Mucosa of stomach (tissue), 1 donor: ENCODE results near the gene BAX.
"Not testable (repeated sequence)": the region's sequence is repeated elsewhere in the genome, so short reads cannot be mapped to it uniquely, and the experiment has no call there.

ENCODE experiments used
- H3K27me3 ChIP-seq: one replicate; pipeline ENCODE4 v1.7.0; 2013; ENCODE audit warnings: mild to moderate bottlenecking, low read length; ENCODE audit not compliant: control insufficient read depth, insufficient read depth
- H3K36me3 ChIP-seq: one replicate; pipeline ENCODE4 v1.7.0; 2013; ENCODE audit warnings: low read length; ENCODE audit not compliant: control insufficient read depth, insufficient read depth
- H3K4me1 ChIP-seq: one replicate; pipeline ENCODE4 v1.7.0; 2013; ENCODE audit warnings: mild to moderate bottlenecking, low read length; ENCODE audit not compliant: control insufficient read depth, insufficient read depth
- H3K4me3 ChIP-seq: one replicate; pipeline ENCODE4 v1.7.0; 2013; ENCODE audit warnings: low read length
- H3K9ac ChIP-seq: one replicate; pipeline ENCODE4 v1.7.0; 2013; ENCODE audit warnings: mild to moderate bottlenecking, low read length, moderate library complexity
- H3K9me3 ChIP-seq: one replicate; pipeline ENCODE4 v1.7.0; 2013; ENCODE audit warnings: mild to moderate bottlenecking, low read length, moderate library complexity; ENCODE audit not compliant: control insufficient read depth
- donor health status: Pancreatic carcinoma.

Gene BAX

GRCh38 chr19:48920949-48921348 is 33.7 kb upstream of the BAX start:
- H3K4me1 ChIP-seq, result no peaks in the 10 kb centered on the region
- no peaks in the 10 kb centered on the region for H3K27me3 ChIP-seq
- no peak overlapping the region for H3K4me3 ChIP-seq
- peaks cover 11% of the 10 kb centered on the region for H3K36me3 ChIP-seq
- H3K9ac ChIP-seq, result no peak overlapping the region
- H3K9me3 ChIP-seq, result no peaks in the 10 kb centered on the region

GRCh38 chr19:48921721-48922500 is 32.8 kb upstream of the BAX start:
- Histone ChIP-seq H3K27me3 (no peaks in the 10 kb centered on the region), H3K9ac (no peak overlapping the region), H3K4me3 (no peak overlapping the region), H3K36me3 (peaks cover 11% of the 10 kb centered on the region), H3K4me1 (peaks cover 3% of the 10 kb centered on the region), H3K9me3 (no peaks in the 10 kb centered on the region)

GRCh38 chr19:48922548-48923490 is 31.9 kb upstream of the BAX start:
- H3K27me3 ChIP-seq, result no peaks in the 10 kb centered on the region
- peaks cover 11% of the 10 kb centered on the region for H3K36me3 ChIP-seq
- peaks cover 5% of the 10 kb centered on the region for H3K4me1 ChIP-seq
- no peak overlapping the region for H3K4me3 ChIP-seq
- H3K9me3 ChIP-seq, result no peaks in the 10 kb centered on the region
- H3K9ac ChIP-seq, result no peak overlapping the region

- Histone ChIP-seq H3K9ac (no peak overlapping the region), H3K4me3 (no peak overlapping the region), H3K36me3 (peaks cover 5% of the 10 kb centered on the region), H3K27me3 (no peaks in the 10 kb centered on the region), H3K4me1 (peaks cover 11% of the 10 kb centered on the region), H3K9me3 (no peaks in the 10 kb centered on the region)
Observed at GRCh38 chr19:48925240-48925843, 29.3 kb upstream of the BAX start.

- H3K27me3 ChIP-seq, H3K4me3 ChIP-seq, H3K9me3 ChIP-seq, H3K9ac ChIP-seq, H3K36me3 ChIP-seq: not testable (repeated sequence)
- H3K4me1 ChIP-seq, result peaks cover 11% of the 10 kb centered on the region
Observed at GRCh38 chr19:48925890-48926289, 28.8 kb upstream of the BAX start.

- Histone ChIP-seq H3K4me1 (peaks cover 11% of the 10 kb centered on the region), H3K9ac (no peak overlapping the region), H3K27me3 (no peaks in the 10 kb centered on the region), H3K36me3 (no peaks in the 10 kb centered on the region), H3K9me3 (no peaks in the 10 kb centered on the region), H3K4me3 (no peak overlapping the region)
Observed at GRCh38 chr19:48926909-48927308, 27.8 kb upstream of the BAX start.

- H3K4me1 ChIP-seq, result peaks cover 11% of the 10 kb centered on the region
- not testable (repeated sequence) for H3K9ac ChIP-seq, H3K27me3 ChIP-seq, H3K4me3 ChIP-seq, H3K36me3 ChIP-seq, H3K9me3 ChIP-seq
Observed at GRCh38 chr19:48927692-48928091, 27.0 kb upstream of the BAX start.

GRCh38 chr19:48928164-48929025 is 26.3 kb upstream of the BAX start:
- no peak overlapping the region for H3K9ac ChIP-seq
- H3K27me3 ChIP-seq, result no peaks in the 10 kb centered on the region
- peaks cover 16% of the 10 kb centered on the region for H3K4me1 ChIP-seq
- H3K4me3 ChIP-seq, result no peak overlapping the region
- no peaks in the 10 kb centered on the region for H3K9me3 ChIP-seq
- H3K36me3 ChIP-seq, result no peaks in the 10 kb centered on the region

- Histone ChIP-seq H3K27me3 (no peaks in the 10 kb centered on the region), H3K4me1 (peaks cover 7% of the 10 kb centered on the region), H3K36me3 (no peaks in the 10 kb centered on the region), H3K9me3 (no peaks in the 10 kb centered on the region), H3K9ac (peak within 1 kb of the TSS; percentile 53), H3K4me3 (peak within 1 kb of the TSS; percentile 56)
Observed at GRCh38 chr19:48933382-48933932, 21.2 kb upstream of the BAX start, which contains the start of gene DHDH. Gene DHDH (plus strand): TSS chr19:48933699. CDS start chr19:48933722, 23 bp downstream.

GRCh38 chr19:48934837-48935236 is 19.8 kb upstream of the BAX start:
- H3K9me3 ChIP-seq, result no peaks in the 10 kb centered on the region

GRCh38 chr19:48935864-48936263 is 18.8 kb upstream of the BAX start:
- Histone ChIP-seq H3K27me3 (no peaks in the 10 kb centered on the region), H3K4me3 (no peak overlapping the region), H3K9ac (no peak overlapping the region), H3K9me3 (no peaks in the 10 kb centered on the region), H3K4me1 (peaks cover 5% of the 10 kb centered on the region), H3K36me3 (no peaks in the 10 kb centered on the region)

More at GRCh38 chr19:48934837-48935236, 19.8 kb upstream of the BAX start:
- Histone ChIP-seq H3K27me3 (no peaks in the 10 kb centered on the region), H3K4me1 (peaks cover 5% of the 10 kb centered on the region), H3K9ac (no peak overlapping the region), H3K4me3 (no peak overlapping the region), H3K36me3 (no peaks in the 10 kb centered on the region)
